Measurements from ENCODE around the gene ZMIZ1.

Gene ZMIZ1

DNA sequence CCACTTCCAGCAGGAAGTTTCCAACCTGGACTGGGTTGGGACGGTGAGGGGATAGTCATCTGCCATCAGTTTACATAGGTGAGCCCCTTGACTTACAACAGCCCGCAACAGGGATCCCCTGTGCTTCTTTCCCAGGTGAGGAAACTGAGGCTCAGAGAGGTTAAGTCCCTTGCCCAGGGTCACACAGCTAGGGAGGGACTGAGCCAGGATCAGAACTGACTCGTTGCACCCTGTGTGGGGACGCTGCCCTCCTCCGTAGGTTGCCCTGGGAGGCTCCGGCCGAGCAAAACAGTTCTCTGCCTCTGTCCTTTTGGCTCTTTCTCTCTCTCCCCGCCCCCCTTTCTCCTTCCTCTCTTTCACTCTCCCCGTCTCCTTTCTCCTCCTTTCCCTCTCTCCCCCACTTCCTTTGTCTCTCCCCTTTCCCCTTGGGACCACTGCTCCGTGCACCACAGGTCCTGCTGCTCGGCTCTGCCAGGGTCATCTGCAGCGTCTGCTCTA is 161.1 kb downstream of the ZMIZ1 start:
- DNase-seq (ENCODE audit: low read depth in 2 of 2), result no peak

DNA sequence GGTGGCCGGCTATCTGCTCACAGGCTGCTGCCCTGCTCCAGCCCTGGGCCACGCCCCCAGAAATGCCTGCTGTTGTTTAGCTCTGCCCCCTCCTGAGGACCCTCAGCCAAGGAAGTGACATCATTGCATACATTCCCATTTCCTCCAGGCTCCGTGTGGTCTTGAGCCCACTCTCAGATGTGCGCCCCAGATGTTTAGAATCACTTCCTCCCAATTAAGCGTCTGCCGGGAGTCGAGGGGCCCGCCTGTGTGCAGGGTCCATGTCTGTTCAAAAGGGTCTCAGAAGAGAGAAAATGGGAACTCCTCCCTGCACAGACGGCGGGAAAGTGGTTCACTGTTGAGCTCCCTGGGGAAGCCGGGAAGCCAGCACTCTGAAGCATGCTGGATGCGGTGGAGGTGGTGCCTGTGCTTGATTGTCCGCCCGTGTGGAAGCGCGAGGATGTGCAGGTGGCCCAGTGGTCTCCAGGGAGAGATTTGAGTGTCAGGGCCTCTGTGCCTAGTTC is 161.6 kb downstream of the ZMIZ1 start:
- DNase-seq (ENCODE audit: low read depth in 2 of 2), result no peak

GRCh38 chr10:79230850-79231249 is 162.1 kb downstream of the ZMIZ1 start:
- no peak for DNase-seq (ENCODE audit: low read depth in 2 of 2)

- no peak for DNase-seq (ENCODE audit: low read depth in 2 of 2)
Measured at GRCh38 chr10:79231908-79232307, 163.1 kb downstream of the ZMIZ1 start.

DNA sequence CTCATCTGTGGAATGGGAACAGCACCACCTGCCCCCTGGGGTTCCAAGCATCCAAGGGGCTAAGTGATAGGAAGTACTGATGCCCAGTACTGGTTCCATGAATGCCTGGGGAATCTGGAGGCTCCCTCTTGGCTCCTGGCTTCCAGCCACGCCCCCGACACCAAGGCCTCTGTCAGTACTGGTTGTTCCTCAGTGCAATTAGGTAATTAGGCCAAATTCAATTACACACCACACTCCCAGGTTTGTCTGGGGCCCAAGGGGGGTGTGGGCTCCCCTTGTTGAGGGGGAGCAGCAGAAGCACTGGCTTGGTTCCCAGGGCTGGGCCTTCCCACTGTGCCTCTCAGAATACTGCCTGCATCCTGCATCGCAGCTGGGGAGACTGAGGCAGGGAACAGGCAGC is 164.1 kb downstream of the ZMIZ1 start:
- DNase-seq (ENCODE audit: low read depth in 2 of 2), result no peak

- DNase-seq (ENCODE audit: low read depth in 2 of 2), result no peak
Measured at GRCh38 chr10:79234391-79235315, 165.9 kb downstream of the ZMIZ1 start.

GRCh38 chr10:79235765-79236432 is 167.1 kb downstream of the ZMIZ1 start:
- DNase-seq (ENCODE audit: low read depth in 2 of 2), result no peak

- DNase-seq (ENCODE audit: low read depth in 2 of 2), result no peak
Measured at GRCh38 chr10:79236433-79236765, 167.6 kb downstream of the ZMIZ1 start.

DNA sequence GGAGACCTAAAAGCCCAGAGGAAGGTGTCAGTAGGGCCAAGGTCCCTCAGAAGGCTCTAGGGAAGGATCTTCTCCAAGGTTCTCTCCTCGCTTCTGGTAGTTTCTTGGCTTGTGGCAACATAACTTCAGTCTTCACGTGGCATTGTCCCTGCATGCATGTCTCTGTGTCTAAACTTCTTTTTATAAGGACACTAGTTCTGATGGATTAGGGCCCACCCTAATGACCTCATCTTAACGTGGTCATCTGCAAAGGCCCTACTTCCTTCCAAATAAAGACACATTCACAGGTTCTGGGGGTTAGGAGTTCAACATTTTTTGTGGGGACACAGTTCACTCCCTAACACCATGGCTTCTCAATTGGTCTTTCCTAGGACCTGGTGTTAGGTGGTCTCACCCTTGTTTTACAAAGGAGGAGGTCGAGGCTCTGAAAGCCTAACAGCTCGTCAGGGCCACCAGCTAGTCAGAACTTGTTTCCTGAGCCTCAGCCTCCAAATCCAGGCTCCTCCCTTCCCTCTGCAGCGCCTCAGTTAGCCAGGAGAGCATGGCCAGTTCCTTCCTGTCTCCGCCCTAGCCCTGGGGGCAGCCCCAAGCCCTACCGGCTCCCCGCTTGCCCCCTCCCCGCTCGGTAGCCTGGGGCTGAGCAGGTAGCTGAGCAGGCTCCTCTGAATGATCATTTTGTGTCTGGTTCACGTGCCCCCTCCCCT is 168.8 kb downstream of the ZMIZ1 start:
- no peak for DNase-seq (ENCODE audit: low read depth in 2 of 2)

DNA sequence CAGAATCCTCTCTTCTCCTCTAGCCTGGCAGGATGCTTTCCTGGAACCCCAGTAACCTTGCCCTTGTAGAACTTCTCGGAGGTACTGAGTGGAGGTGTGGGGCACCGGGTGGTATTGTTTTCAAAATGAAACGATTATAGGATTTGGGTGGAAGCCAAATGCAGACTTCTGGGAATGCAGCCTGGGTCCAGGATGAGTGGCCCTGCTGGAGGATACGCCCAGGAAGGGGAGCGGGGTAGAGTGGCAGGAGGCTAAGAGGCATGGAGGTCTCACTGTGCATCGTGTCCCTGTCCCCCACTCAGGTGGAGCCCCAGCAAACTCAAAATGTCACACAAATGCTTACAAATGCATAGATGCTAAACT is 169.4 kb downstream of the ZMIZ1 start:
- DNase-seq (ENCODE audit: low read depth in 2 of 2), result no peak

DNA sequence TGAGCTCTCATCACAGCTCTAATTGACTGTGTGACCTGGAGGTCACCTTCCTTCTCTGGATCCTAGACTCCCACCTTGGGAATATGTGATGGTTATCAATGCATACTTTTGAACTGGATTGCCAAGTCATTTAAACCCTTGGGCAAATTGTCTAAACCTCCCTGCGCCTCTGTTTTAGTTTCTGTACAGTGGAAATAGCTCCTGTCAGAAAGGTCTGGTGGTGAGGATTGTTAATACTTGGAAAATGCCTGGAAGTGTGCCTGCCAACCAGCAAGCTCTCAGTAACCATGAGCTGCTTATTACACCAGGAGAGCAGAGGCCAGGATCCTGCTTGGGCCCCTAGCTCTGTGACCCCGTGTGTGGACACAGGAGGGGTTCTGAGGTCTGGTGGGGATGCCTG is 169.8 kb downstream of the ZMIZ1 start:
- DNase-seq (ENCODE audit: low read depth in 2 of 2), result no peak

- no peak for DNase-seq (ENCODE audit: low read depth in 2 of 2)
Measured at GRCh38 chr10:79239275-79239779, 170.6 kb downstream of the ZMIZ1 start.

DNA sequence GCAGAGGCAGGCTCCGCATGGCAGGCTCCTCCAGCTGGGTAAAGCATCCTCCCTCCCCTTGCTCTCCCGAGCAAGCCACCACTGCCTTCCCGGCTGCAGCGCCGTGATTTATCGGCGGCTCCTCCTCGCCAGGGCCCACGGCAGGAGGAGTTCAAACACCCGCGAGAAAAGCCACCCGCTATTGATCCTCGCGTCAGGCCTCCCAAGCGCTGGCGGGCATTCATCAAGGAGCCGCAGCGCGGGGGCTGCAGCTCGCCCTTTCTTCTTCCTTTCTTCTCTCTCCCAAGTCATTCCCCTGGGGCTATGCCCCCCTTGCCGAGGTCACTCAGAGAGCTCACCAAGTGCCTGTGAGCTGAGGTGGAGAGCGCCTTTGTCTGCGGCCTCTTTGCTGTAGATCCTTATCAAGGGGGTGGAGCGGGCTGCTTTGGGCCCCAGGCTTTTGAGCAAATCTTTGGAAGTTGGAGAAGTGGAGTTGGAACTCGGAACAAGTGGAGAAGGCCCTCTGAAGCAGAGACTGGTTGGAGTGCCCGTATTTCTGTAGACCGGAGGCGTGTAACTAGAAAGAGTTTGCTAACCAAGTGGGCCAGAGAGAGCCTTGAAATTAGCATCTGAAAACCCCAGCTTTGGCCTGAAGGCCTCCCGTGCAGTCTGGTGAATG is 171.3 kb downstream of the ZMIZ1 start:
- no peak for DNase-seq (ENCODE audit: low read depth in 2 of 2)

DNA sequence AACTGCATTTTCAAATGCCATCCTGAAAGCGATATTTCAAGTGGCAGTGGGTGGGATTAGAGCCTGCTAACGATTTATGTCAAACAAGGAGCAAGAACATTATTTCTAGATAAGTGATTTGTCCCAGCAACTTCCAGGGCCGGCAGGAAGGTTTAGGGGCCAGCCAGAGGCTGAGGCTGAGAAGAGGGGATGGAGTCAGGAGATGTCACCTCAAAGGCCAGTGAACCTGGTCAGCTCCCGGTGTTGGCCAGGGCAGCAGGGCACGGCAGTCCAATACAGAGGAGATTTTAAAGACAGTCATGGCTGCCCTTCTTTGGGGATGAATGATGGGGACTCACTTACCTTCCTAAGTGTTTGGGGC is 172.8 kb downstream of the ZMIZ1 start:
- DNase-seq (ENCODE audit: low read depth in 2 of 2), result no peak

- no peak for DNase-seq (ENCODE audit: low read depth in 2 of 2)
Measured at GRCh38 chr10:79241990-79242619, 173.3 kb downstream of the ZMIZ1 start.

- DNase-seq (ENCODE audit: low read depth in 2 of 2), result peak in 1 of 2 donors; percentile 21
Measured at GRCh38 chr10:79242620-79243152, 173.9 kb downstream of the ZMIZ1 start.

GRCh38 chr10:79243181-79244067 is 174.7 kb downstream of the ZMIZ1 start:
- DNase-seq (ENCODE audit: low read depth in 2 of 2), result no peak

- DNase-seq (ENCODE audit: low read depth in 2 of 2), result no peak
Measured at GRCh38 chr10:79244068-79244442, 175.3 kb downstream of the ZMIZ1 start.

- DNase-seq (ENCODE audit: low read depth in 2 of 2), result no peak
Measured at GRCh38 chr10:79244841-79245504, 176.2 kb downstream of the ZMIZ1 start.
